NCI-H69 (cell line): ENCODE measurements around the gene TPM1.

ENCODE experiments used
- DNase-seq: peaks from one replicate; lab custom pipeline; 2025; lab: John Stamatoyannopoulos, UW

The TPM1 gene

GRCh38 chr15:63075015-63075983 lies 32.8 kb downstream of the TPM1 start:
- no peak for DNase-seq

GRCh38 chr15:63075984-63076713 lies 33.6 kb downstream of the TPM1 start:
- no peak for DNase-seq

GRCh38 chr15:63076714-63077046 lies 34.1 kb downstream of the TPM1 start:
- no peak for DNase-seq

GRCh38 chr15:63077952-63078351 lies 35.4 kb downstream of the TPM1 start:
- DNase-seq, result peak; percentile 39

GRCh38 chr15:63079947-63080626 lies 37.5 kb downstream of the TPM1 start:
- no peak for DNase-seq

- DNase-seq, result peak; percentile 40
Observed at GRCh38 chr15:63080634-63081250, 38.2 kb downstream of the TPM1 start.

- DNase-seq, result no peak
Observed at GRCh38 chr15:63082366-63082765, 39.8 kb downstream of the TPM1 start.

GRCh38 chr15:63083044-63083443 lies 40.5 kb downstream of the TPM1 start:
- DNase-seq, result no peak

- DNase-seq, result no peak
Observed at GRCh38 chr15:63083541-63083940, 41.0 kb downstream of the TPM1 start.

GRCh38 chr15:63084806-63085205 lies 42.3 kb downstream of the TPM1 start:
- no peak for DNase-seq

GRCh38 chr15:63085289-63085688 lies 42.7 kb downstream of the TPM1 start:
- DNase-seq, result no peak

- peak; percentile 24 for DNase-seq
Observed at GRCh38 chr15:63086271-63086670, 43.7 kb downstream of the TPM1 start.

- no peak for DNase-seq
Observed at GRCh38 chr15:63086947-63087346, 44.4 kb downstream of the TPM1 start.

GRCh38 chr15:63088533-63089245 lies 46.1 kb downstream of the TPM1 start:
- DNase-seq, result peak; percentile 71

- DNase-seq, result peak; percentile 92
Observed at GRCh38 chr15:63089260-63090043, 46.9 kb downstream of the TPM1 start.

GRCh38 chr15:63090472-63090871 lies 47.9 kb downstream of the TPM1 start:
- DNase-seq, result peak; percentile 29

GRCh38 chr15:63090887-63091286 lies 48.3 kb downstream of the TPM1 start:
- DNase-seq, result no peak

- no peak for DNase-seq
Observed at GRCh38 chr15:63091679-63092446, 49.3 kb downstream of the TPM1 start.

GRCh38 chr15:63093486-63094205 lies 51.1 kb downstream of the TPM1 start:
- peak; percentile 86 for DNase-seq
